GM12872 (cell line): ENCODE results near the gene MCOLN1.

Source experiments
- CTCF ChIP-seq: IDR thresholded peaks from 3 replicates; pipeline ENCODE4 v1.5.1; 2011; ENCODE audit warnings: low read depth, mild to moderate bottlenecking, low read length, moderate library complexity; ENCODE audit not compliant: insufficient read depth

Gene MCOLN1

GRCh38 chr19:7559102-7559501, 36.7 kb downstream of the MCOLN1 start:
- no peak for TF ChIP-seq CTCF

GRCh38 chr19:7560255-7560654, 37.8 kb downstream of the MCOLN1 start:
- TF ChIP-seq CTCF, result no peak

GRCh38 chr19:7561325-7561724, 38.9 kb downstream of the MCOLN1 start:
- TF ChIP-seq CTCF, result no peak

- TF ChIP-seq CTCF, result no peak
These were observed 40.4 kb downstream of the MCOLN1 start for GRCh38 chr19:7562646-7563393.

- no peak for TF ChIP-seq CTCF
These were observed 42.4 kb downstream of the MCOLN1 start for GRCh38 chr19:7564866-7565265.

GRCh38 chr19:7565332-7565731, 42.9 kb downstream of the MCOLN1 start:
- no peak for TF ChIP-seq CTCF

GRCh38 chr19:7570761-7571160, 48.3 kb downstream of the MCOLN1 start:
- TF ChIP-seq CTCF, result no peak
